ENCODE results near the gene AADAT.
"Not testable (repeated sequence)": the region's sequence is repeated elsewhere in the genome, so short reads cannot be mapped to it uniquely, and the experiment has no call there.

The AADAT gene

GRCh38 chr4:170089668-170090351 is at the start of gene AADAT:
TSS of gene AADAT (minus strand) at chr4:170089956. CDS start at chr4:170089690, 266 bp downstream.
- no peak for DNase-seq (ENCODE audit: extremely low read depth in 1 of 2, low read depth in 1 of 2)

DNA sequence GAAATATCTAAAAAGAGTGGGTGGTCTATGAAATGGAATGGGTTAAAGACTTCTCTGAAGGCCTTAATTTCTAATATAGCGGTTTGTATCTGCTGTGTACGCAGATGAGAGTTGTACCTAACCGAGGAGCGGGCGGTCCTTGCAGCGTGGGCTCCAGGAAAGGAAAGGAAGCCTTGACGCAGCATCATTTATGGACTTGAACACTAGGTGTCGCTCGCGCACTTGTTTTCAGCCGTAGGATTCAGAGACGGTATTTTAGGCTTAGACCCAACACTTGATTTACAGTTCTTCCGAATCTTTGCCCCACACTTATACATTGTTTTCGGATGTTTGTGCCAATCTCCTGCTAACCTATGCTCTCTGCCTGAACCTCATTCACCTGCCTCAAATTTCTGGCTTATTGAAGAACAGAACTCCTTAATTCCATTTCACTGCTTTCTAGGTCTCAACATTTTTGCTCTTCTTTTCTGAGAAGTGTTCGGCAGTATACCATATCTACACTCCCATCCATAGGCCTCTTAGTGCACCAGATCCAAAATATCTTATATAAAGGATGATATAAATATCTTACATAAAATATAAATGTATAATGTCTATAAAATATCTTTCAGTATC is 48.9 kb upstream of the AADAT start:
- DNase-seq (ENCODE audit: extremely low read depth in 1 of 2, low read depth in 1 of 2): peak; percentile 27 to 41

DNA sequence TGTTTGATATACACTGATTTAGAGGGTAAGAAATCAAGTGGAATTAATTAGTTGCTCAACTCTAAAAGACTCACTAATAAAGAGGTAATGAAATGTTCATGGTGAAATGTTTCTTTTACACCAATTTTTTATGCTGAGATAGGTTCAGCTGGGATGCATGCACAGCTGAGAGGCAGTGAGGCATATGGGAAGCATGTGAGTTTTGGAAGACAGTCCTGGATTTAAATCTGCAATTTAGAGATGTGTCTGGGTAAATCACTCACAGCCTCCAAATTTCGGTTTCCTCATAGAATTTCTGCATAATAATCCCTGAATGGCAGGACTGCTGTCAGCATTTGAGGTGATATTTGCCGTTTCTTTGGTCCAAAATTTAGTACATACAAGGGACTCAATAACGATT is 48.2 kb upstream of the AADAT start:
- DNase-seq (ENCODE audit: extremely low read depth in 1 of 2, low read depth in 1 of 2): no peak

DNA sequence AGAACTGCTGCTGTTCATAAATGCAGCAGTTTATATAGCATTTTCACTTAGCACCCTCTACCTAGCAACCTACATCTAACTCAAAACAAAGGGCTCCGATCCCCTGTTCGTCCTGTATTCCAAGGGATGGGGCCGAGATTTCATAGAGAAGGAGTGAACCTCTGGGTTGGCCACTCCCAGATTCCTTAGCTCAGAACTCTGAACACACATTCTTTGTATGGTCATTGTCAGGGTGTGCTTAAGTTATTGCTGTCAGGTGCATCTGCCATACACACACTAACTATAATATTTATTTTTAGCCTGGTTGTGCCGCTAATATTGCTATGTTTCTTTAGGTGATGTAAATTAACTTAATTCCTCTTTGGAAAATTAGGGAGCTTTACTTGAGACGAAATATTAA is 47.7 kb upstream of the AADAT start:
- DNase-seq (ENCODE audit: extremely low read depth in 1 of 2, low read depth in 1 of 2): no peak

- no peak for DNase-seq (ENCODE audit: extremely low read depth in 1 of 2, low read depth in 1 of 2)
Measured at GRCh38 chr4:170134821-170135220, 45.1 kb upstream of the AADAT start.

DNA sequence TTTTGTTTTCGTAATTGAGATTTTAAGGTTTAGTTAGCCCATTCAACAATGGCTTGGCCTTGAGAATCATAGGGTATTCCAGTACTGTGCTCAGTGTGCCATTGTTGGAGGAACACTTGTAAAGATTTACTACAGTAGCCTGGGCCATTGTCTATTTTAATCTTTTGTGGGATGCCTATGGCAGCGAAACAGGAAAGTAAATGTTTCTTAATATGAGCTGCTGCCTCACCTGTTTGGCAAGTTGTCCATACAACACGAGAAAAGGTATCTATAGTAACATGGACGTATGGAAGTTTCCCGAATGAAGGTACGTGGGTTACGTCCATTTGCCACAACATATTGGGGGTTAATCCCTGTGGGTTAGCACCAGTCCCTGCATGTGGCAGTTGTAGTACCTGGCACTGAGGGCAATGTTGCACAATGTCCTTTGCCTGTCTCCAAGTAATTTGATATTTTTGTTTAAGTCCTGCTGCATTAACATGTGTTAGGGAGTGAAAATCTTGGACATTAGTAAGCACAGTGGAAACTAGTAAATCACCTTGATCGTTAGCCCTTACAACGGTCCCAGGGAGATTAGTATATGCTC is 38.6 kb upstream of the AADAT start:
- DNase-seq (ENCODE audit: extremely low read depth in 1 of 2, low read depth in 1 of 2): no peak

GRCh38 chr4:170127758-170128157 is 38.0 kb upstream of the AADAT start:
- DNase-seq (ENCODE audit: extremely low read depth in 1 of 2, low read depth in 1 of 2): no peak

- no peak for DNase-seq (ENCODE audit: extremely low read depth in 1 of 2, low read depth in 1 of 2)
Measured at GRCh38 chr4:170124406-170124805, 34.6 kb upstream of the AADAT start.

DNA sequence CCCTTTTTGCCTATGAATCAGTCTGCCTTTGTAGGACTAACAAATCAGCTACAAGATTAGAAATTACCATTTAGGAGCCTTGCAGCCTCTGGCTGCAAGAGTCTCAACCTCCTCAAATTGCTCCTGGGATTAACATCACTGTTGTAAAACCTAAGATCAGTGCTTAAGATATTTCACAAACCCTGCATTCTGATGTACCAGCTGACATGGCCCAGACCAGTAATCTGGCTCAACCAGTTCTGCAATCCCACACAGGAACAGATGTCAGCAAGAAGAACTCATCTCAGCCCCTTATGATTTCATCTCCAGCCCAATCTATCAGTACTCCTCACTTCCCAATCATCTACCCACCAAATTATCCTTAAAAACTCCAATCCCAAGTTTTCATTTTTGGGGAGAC is 32.5 kb upstream of the AADAT start:
- DNase-seq (ENCODE audit: extremely low read depth in 1 of 2, low read depth in 1 of 2): no peak

- no peak for DNase-seq (ENCODE audit: extremely low read depth in 1 of 2, low read depth in 1 of 2)
Measured at GRCh38 chr4:170114636-170115035, 24.9 kb upstream of the AADAT start.

DNA sequence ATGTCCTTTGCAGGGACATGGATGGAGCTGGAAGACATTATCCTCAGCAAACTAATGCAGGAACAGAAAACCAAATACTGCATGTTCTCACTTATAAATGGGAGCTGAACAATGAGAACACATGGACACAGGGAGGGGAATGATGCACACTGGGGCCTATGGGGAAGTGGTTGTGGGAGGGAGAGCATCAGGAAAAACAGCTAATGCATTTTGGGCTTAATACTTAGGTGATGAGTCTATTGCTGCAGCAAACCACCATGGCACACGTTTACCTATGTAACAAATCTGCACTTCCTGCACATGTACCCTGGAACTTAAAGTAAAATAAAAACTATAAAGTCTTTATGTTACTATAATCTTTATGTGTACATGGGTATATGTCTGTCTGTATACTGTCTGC is 24.4 kb upstream of the AADAT start:
- DNase-seq (ENCODE audit: extremely low read depth in 1 of 2, low read depth in 1 of 2): not testable (repeated sequence)

- no peak for DNase-seq (ENCODE audit: extremely low read depth in 1 of 2, low read depth in 1 of 2)
Measured at GRCh38 chr4:170111546-170111945, 21.8 kb upstream of the AADAT start.

DNA sequence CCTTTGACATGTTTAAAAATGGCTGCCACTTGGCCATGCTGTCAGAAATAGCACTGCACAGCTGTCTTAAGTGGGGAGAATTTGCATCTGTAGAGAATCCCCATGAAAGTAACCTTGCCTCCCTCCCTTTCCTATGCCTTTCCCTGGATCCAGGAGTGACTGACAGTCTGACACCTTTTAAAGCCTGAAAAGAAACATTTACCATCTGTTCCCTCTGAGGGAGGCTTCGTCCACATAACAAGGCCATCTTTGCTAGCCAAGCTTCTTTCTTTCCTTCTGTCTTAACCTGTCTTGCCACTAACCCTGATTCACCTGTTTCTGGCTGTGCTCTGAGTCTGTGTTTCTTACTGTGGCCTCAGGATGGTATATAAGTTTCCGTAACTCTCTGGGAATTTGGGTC is 21.3 kb upstream of the AADAT start:
- no peak for DNase-seq (ENCODE audit: extremely low read depth in 1 of 2, low read depth in 1 of 2)

GRCh38 chr4:170110285-170110672 is 20.5 kb upstream of the AADAT start:
- DNase-seq (ENCODE audit: extremely low read depth in 1 of 2, low read depth in 1 of 2): no peak

GRCh38 chr4:170109586-170110284 is 20.0 kb upstream of the AADAT start:
- DNase-seq (ENCODE audit: extremely low read depth in 1 of 2, low read depth in 1 of 2): no peak

- DNase-seq (ENCODE audit: extremely low read depth in 1 of 2, low read depth in 1 of 2): no peak
Measured at GRCh38 chr4:170106900-170107299, 17.1 kb upstream of the AADAT start.

- no peak for DNase-seq (ENCODE audit: extremely low read depth in 1 of 2, low read depth in 1 of 2)
Measured at GRCh38 chr4:170102426-170102825, 12.7 kb upstream of the AADAT start.

DNA sequence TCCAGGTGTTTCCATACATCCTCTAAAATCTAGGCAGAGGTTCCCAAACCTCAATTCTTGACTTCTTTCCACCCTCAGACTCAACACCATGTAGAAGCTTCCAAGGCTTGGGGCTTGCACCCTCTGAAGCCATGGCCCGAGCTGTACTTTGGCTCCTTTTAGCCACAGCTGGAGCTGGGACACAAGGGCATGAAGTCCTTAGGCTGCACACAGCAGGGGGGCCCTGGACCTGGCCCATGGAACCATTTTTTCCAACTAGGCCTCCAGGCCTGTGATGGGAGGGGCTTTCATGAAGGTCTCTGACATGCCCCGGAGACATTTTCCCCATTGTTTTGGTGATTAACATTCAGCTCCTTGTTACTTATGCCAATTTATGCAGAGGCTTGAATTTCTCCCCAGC is 8.4 kb upstream of the AADAT start:
- not testable (repeated sequence) for DNase-seq (ENCODE audit: extremely low read depth in 1 of 2, low read depth in 1 of 2)

GRCh38 chr4:170097681-170098080 is 7.9 kb upstream of the AADAT start:
- no peak for DNase-seq (ENCODE audit: extremely low read depth in 1 of 2, low read depth in 1 of 2)

GRCh38 chr4:170093973-170094535 is 4.3 kb upstream of the AADAT start:
- DNase-seq (ENCODE audit: extremely low read depth in 1 of 2, low read depth in 1 of 2): no peak

GRCh38 chr4:170091069-170091696 is 1.4 kb upstream of the AADAT start:
- DNase-seq (ENCODE audit: extremely low read depth in 1 of 2, low read depth in 1 of 2): no peak
